Activated CD4-positive, alpha-beta T cell treated with anti-CD3 and anti-CD28 coated beads, Interleukin-2, amount 50 U/mL, for 1 hour (primary cell): ENCODE measurements around the gene RALGAPA1.
"Not testable (repeated sequence)": the region's sequence is repeated elsewhere in the genome, so short reads cannot be mapped to it uniquely, and the experiment has no call there.

Experiments used
- DNase-seq: peaks from one replicate; pipeline ENCODE4 v3.0.0-alpha.2; 2020

Gene RALGAPA1

GRCh38 chr14:35695647-35696046, 113.4 kb downstream of the RALGAPA1 start:
- DNase-seq: no peak

- no peak for DNase-seq
Measured at GRCh38 chr14:35695072-35695471, 114.0 kb downstream of the RALGAPA1 start.

- DNase-seq: no peak
Measured at GRCh38 chr14:35689000-35689460, 120.1 kb downstream of the RALGAPA1 start.

GRCh38 chr14:35688126-35688826, 120.8 kb downstream of the RALGAPA1 start:
- no peak for DNase-seq

GRCh38 chr14:35687335-35687939, 121.7 kb downstream of the RALGAPA1 start:
- DNase-seq: peak; percentile 7

GRCh38 chr14:35683688-35684087, 125.4 kb downstream of the RALGAPA1 start:
- not testable (repeated sequence) for DNase-seq

- DNase-seq: no peak
Measured at GRCh38 chr14:35682802-35683201, 126.3 kb downstream of the RALGAPA1 start.

GRCh38 chr14:35678403-35679028, 130.6 kb downstream of the RALGAPA1 start:
- no peak for DNase-seq

GRCh38 chr14:35669782-35670181, 139.3 kb downstream of the RALGAPA1 start:
- no peak for DNase-seq

- no peak for DNase-seq
Measured at GRCh38 chr14:35666429-35667043, 142.6 kb downstream of the RALGAPA1 start.

- no peak for DNase-seq
Measured at GRCh38 chr14:35661875-35662274, 147.2 kb downstream of the RALGAPA1 start.

- no peak for DNase-seq
Measured at GRCh38 chr14:35653045-35653444, 156.1 kb downstream of the RALGAPA1 start.

GRCh38 chr14:35643513-35643912, 165.6 kb downstream of the RALGAPA1 start:
- no peak for DNase-seq

GRCh38 chr14:35637851-35638250, 171.2 kb downstream of the RALGAPA1 start:
- DNase-seq: no peak

- no peak for DNase-seq
Measured at GRCh38 chr14:35637269-35637668, 171.8 kb downstream of the RALGAPA1 start.

GRCh38 chr14:35632676-35633075, 176.4 kb downstream of the RALGAPA1 start:
- DNase-seq: no peak

- DNase-seq: no peak
Measured at GRCh38 chr14:35632271-35632670, 176.8 kb downstream of the RALGAPA1 start.

GRCh38 chr14:35631071-35631805, 177.9 kb downstream of the RALGAPA1 start:
- DNase-seq: no peak

- DNase-seq: no peak
Measured at GRCh38 chr14:35628989-35629388, 180.1 kb downstream of the RALGAPA1 start.

- DNase-seq: not testable (repeated sequence)
Measured at GRCh38 chr14:35626947-35627346, 182.1 kb downstream of the RALGAPA1 start.

GRCh38 chr14:35621996-35622395, 187.1 kb downstream of the RALGAPA1 start:
- DNase-seq: not testable (repeated sequence)

GRCh38 chr14:35619998-35620397, 189.1 kb downstream of the RALGAPA1 start:
- not testable (repeated sequence) for DNase-seq

GRCh38 chr14:35619461-35619860, 189.6 kb downstream of the RALGAPA1 start:
- DNase-seq: not testable (repeated sequence)
